ENCODE results near the gene ATP5F1D. TPM values are rescaled to one million over a fixed set of nuclear protein-coding genes. Genes with fewer than 3 reads are reported as not detected.

ATP5F1D gene
- total and polyA plus RNA-seq, 2 of the 13 experiments (the other 11 are each of a cell fraction or from before 2014, with no cell fraction given): 39.4 to 78.7 TPM

DNA sequence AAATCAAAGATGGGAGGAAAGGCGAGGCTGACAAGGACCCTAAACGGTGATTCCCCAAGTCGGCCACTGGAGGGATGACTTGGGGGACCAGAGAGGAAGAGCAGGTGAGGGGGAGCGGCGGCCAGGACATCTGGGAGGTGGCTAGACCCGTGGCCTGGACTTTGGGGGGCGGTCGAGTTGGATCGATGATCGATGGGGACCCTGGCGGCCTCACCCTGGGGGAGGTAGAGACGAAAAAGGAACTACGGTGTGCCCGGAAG lies 19.9 kb downstream of the ATP5F1D start (continued):
- TF ChIP-seq LRRFIP1 (CRISPR knock-in tag; conservative IDR thresholded peaks at IDR 0.05): no peak
- TF ChIP-seq HDAC6 (IDR thresholded peaks at IDR 0.05; ENCODE audit: low read depth, low read length): no peak
- TF ChIP-seq SMARCE1 (IDR thresholded peaks at IDR 0.05; ENCODE audit: borderline replicate concordance): no peak
- no peak for TF ChIP-seq ZNF382 (CRISPR knock-in tag; IDR thresholded peaks at IDR 0.05; ENCODE audit: borderline replicate concordance)
- no peak for TF ChIP-seq ZNF282 (IDR thresholded peaks at IDR 0.05; ENCODE audit: partially characterized antibody)
- no peak for TF ChIP-seq FOXP4 (CRISPR knock-in tag; IDR thresholded peaks at IDR 0.05)
- no peak for TF ChIP-seq CTCF (CRISPR knock-in tag; IDR thresholded peaks at IDR 0.05)
- no peak for TF ChIP-seq ZNF570 (CRISPR knock-in tag; IDR thresholded peaks at IDR 0.05; ENCODE audit: borderline replicate concordance)
- TF ChIP-seq, protein P1, sequence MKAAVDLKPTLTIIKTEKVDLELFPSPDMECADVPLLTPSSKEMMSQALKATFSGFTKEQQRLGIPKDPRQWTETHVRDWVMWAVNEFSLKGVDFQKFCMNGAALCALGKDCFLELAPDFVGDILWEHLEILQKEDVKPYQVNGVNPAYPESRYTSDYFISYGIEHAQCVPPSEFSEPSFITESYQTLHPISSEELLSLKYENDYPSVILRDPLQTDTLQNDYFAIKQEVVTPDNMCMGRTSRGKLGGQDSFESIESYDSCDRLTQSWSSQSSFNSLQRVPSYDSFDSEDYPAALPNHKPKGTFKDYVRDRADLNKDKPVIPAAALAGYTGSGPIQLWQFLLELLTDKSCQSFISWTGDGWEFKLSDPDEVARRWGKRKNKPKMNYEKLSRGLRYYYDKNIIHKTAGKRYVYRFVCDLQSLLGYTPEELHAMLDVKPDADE (CRISPR knock-in tag; IDR thresholded peaks at IDR 0.05): 0 out of 2 replicates have a peak, but pooled peaks have one; percentile 41

Data from HepG2 (cell line).